SK-N-MC (cell line): ENCODE data around the gene USP48.

Experiments
- EZH2 ChIP-seq: fragments of 200-600 bp; sonication (generic); IDR thresholded peaks from one replicate; pipeline ENCODE4 v1.6.1; 2017; ENCODE audit warnings: antibody characterized with exemption
- POLR2AphosphoS5 ChIP-seq: IDR thresholded peaks from 2 replicates; pipeline ENCODE4 v1.6.1; 2012; ENCODE audit warnings: mild to moderate bottlenecking, low read depth, low read length, borderline replicate concordance

DNA sequence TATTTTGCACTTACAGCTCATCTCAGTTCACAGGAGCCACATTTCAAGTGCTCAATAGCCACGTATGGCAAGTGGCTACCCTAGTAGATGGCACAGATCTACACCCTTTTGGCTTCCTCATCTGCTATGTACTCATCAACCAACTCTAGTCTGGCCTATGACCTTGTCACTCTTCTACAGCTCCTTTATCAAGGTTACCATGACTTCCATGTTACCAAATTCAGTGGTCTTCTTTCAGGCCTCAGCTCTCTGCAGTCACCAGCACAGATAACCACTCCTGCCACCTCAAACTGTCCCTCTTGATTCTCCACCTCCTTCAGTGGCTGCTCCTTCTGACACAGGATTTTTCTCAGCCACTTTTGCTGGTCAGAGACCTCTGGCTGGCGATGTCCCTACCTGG is 11.7 kb upstream of the USP48 start:
- TF ChIP-seq POLR2AphosphoS5 (no peak), EZH2 (no peak)
